Activated naive CD4-positive, alpha-beta T cell treated with anti-CD3 and anti-CD28 coated beads, Interleukin-2, amount 10 ng/mL, durations not matched to agents 5 hours and 36 hours (primary cell): ENCODE results near the gene PRR27. TPM values are rescaled to one million over a fixed set of nuclear protein-coding genes. Genes with fewer than 3 reads are reported as not detected.

Source experiments
- total RNA-seq, 2 experiments: library from RNA; stranded (reverse); gene quantifications; one replicate each; pipeline ENCODE4 v1.2.3, GENCODE V29; 2021

The PRR27 gene
- total RNA-seq, result not detected

GRCh38 chr4:70153937-70154336 is at the start of gene PRR27:
PRR27 (plus strand) TSS chr4:70154237; CDS start chr4:70154376, 139 bp downstream.

GRCh38 chr4:70195425-70195824 is 41.4 kb downstream of the PRR27 start, which contains the start of gene ODAM:
ODAM (plus strand) TSS chr4:70195725; CDS start chr4:70196544, 819 bp downstream.

Other genes starting within 250 kb of the PRR27 start
- not detected for gene CSN1S1, start 223.2 kb upstream of the PRR27 start, total RNA-seq
- gene CSN2, start 188.5 kb upstream of the PRR27 start, total RNA-seq, result not detected
- not detected for gene STATH, start 158.3 kb upstream of the PRR27 start, total RNA-seq
- not detected for gene HTN3, start 125.8 kb upstream of the PRR27 start, total RNA-seq
- gene HTN1, start 103.8 kb upstream of the PRR27 start, total RNA-seq, result not detected
- gene ODAM, start 41.5 kb downstream of the PRR27 start, total RNA-seq, result not detected
- gene FDCSP, start 71.9 kb downstream of the PRR27 start, total RNA-seq, result not detected
- not detected for gene CSN3, start 88.4 kb downstream of the PRR27 start, total RNA-seq
- not detected for gene CABS1, start 180.7 kb downstream of the PRR27 start, total RNA-seq
- gene SMR3A, start 206.5 kb downstream of the PRR27 start, total RNA-seq, result not detected
- gene SMR3B, start 228.9 kb downstream of the PRR27 start, total RNA-seq, result not detected
- not detected for gene OPRPN, start 243.7 kb downstream of the PRR27 start, total RNA-seq